ENCODE data around the gene LOC128125822.
"Not testable (repeated sequence)": the region's sequence is repeated elsewhere in the genome, so short reads cannot be mapped to it uniquely, and the experiment has no call there.

DNA sequence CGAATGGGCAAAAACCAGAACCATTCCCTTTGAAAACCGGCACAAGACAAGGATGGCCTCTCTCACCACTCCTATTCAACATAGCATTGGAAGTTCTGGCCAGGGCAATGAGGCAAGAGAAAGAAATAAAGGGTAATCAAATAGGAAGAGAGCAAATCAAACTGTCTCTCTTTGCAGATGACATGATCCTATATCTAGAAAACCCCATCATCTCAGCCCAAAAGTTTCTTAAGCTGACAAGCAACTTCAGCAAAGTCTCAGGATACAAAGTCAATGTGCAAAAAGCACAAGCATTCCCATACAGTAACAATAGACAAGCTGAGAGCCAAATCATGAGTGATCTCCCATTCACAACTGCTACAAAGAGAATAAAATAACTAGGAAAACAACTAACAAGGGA lies 13.4 kb downstream of the LOC128125822 start:
- TF ChIP-seq, protein P1, sequence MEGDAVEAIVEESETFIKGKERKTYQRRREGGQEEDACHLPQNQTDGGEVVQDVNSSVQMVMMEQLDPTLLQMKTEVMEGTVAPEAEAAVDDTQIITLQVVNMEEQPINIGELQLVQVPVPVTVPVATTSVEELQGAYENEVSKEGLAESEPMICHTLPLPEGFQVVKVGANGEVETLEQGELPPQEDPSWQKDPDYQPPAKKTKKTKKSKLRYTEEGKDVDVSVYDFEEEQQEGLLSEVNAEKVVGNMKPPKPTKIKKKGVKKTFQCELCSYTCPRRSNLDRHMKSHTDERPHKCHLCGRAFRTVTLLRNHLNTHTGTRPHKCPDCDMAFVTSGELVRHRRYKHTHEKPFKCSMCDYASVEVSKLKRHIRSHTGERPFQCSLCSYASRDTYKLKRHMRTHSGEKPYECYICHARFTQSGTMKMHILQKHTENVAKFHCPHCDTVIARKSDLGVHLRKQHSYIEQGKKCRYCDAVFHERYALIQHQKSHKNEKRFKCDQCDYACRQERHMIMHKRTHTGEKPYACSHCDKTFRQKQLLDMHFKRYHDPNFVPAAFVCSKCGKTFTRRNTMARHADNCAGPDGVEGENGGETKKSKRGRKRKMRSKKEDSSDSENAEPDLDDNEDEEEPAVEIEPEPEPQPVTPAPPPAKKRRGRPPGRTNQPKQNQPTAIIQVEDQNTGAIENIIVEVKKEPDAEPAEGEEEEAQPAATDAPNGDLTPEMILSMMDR (conservative IDR thresholded peaks at IDR 0.05; ENCODE audit: low read depth in 2 of 2): not testable (repeated sequence)
- TF ChIP-seq, protein P2, sequence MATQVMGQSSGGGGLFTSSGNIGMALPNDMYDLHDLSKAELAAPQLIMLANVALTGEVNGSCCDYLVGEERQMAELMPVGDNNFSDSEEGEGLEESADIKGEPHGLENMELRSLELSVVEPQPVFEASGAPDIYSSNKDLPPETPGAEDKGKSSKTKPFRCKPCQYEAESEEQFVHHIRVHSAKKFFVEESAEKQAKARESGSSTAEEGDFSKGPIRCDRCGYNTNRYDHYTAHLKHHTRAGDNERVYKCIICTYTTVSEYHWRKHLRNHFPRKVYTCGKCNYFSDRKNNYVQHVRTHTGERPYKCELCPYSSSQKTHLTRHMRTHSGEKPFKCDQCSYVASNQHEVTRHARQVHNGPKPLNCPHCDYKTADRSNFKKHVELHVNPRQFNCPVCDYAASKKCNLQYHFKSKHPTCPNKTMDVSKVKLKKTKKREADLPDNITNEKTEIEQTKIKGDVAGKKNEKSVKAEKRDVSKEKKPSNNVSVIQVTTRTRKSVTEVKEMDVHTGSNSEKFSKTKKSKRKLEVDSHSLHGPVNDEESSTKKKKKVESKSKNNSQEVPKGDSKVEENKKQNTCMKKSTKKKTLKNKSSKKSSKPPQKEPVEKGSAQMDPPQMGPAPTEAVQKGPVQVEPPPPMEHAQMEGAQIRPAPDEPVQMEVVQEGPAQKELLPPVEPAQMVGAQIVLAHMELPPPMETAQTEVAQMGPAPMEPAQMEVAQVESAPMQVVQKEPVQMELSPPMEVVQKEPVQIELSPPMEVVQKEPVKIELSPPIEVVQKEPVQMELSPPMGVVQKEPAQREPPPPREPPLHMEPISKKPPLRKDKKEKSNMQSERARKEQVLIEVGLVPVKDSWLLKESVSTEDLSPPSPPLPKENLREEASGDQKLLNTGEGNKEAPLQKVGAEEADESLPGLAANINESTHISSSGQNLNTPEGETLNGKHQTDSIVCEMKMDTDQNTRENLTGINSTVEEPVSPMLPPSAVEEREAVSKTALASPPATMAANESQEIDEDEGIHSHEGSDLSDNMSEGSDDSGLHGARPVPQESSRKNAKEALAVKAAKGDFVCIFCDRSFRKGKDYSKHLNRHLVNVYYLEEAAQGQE (IDR thresholded peaks at IDR 0.05; ENCODE audit: unreplicated experiment): not testable (repeated sequence)
- TF ChIP-seq EZH2 (IDR thresholded peaks at IDR 0.05; ENCODE audit: low read depth, unreplicated experiment); POLR2AphosphoS5 (IDR thresholded peaks at IDR 0.05; ENCODE audit: low read depth); JUNB (IDR thresholded peaks at IDR 0.05; ENCODE audit: unreplicated experiment); CREB1 (CRISPR knock-in tag; IDR thresholded peaks at IDR 0.05; ENCODE audit: low read depth); EZH2phosphoT487 (IDR thresholded peaks at IDR 0.05; ENCODE audit: unreplicated experiment): not testable (repeated sequence)
- TF ChIP-seq, protein P3, sequence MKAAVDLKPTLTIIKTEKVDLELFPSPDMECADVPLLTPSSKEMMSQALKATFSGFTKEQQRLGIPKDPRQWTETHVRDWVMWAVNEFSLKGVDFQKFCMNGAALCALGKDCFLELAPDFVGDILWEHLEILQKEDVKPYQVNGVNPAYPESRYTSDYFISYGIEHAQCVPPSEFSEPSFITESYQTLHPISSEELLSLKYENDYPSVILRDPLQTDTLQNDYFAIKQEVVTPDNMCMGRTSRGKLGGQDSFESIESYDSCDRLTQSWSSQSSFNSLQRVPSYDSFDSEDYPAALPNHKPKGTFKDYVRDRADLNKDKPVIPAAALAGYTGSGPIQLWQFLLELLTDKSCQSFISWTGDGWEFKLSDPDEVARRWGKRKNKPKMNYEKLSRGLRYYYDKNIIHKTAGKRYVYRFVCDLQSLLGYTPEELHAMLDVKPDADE (IDR thresholded peaks at IDR 0.05): not testable (repeated sequence)

All from GM23338 (cell line).